Hepatocyte (in vitro differentiated cells): ENCODE measurements around the gene DAGLB. TPM values are rescaled to one million over a fixed set of nuclear protein-coding genes. Genes with fewer than 3 reads are reported as not detected.

Experiments used
- DNase-seq: peaks from one replicate; pipeline ENCODE4 v3.0.0-alpha.2; 2016; ENCODE audit warnings: low spot score
- H2AFZ ChIP-seq: fragments of 200-600 bp; sonication (generic); 2 replicates; pipeline ENCODE4 v1.6.0; 2016; ENCODE audit warnings: antibody characterized with exemption, mild to moderate bottlenecking
- H3K27ac ChIP-seq: fragments of 200-600 bp; sonication (generic); 2 replicates; pipeline ENCODE4 v1.5.1; 2016; ENCODE audit warnings: mild to moderate bottlenecking
- H3K27me3 ChIP-seq: fragments of 200-600 bp; sonication (generic); 2 replicates; pipeline ENCODE4 v1.6.1; 2016
- H3K36me3 ChIP-seq: fragments of 200-600 bp; sonication (generic); replicated peaks from 2 replicates; pipeline ENCODE4 v1.5.1; 2016; ENCODE audit warnings: low read depth; ENCODE audit not compliant: insufficient read depth
- H3K4me1 ChIP-seq: fragments of 200-600 bp; sonication (generic); 2 replicates; pipeline ENCODE4 v1.5.1; 2016; ENCODE audit warnings: mild to moderate bottlenecking, moderate library complexity; ENCODE audit not compliant: insufficient read depth
- H3K4me2 ChIP-seq: fragments of 200-600 bp; sonication (generic); 2 replicates; pipeline ENCODE4 v1.6.0; 2016
- H3K4me3 ChIP-seq: fragments of 200-600 bp; sonication (generic); 2 replicates; pipeline ENCODE4 v1.5.1; 2016; ENCODE audit warnings: mild to moderate bottlenecking
- H3K79me2 ChIP-seq: fragments of 200-600 bp; sonication (generic); 2 replicates; pipeline ENCODE4 v1.6.0; 2017; ENCODE audit warnings: mild to moderate bottlenecking
- H3K9me2 ChIP-seq: fragments of 200-600 bp; sonication (generic); replicated peaks from 2 replicates; pipeline ENCODE4 v1.6.0; 2017; ENCODE audit warnings: mild to moderate bottlenecking; ENCODE audit not compliant: insufficient read depth
- H3K9me3 ChIP-seq: fragments of 200-600 bp; sonication (generic); 2 replicates; pipeline ENCODE4 v1.5.1; 2016; ENCODE audit warnings: low read depth, mild to moderate bottlenecking
- H4K20me1 ChIP-seq: fragments of 200-600 bp; sonication (generic); 2 replicates; pipeline ENCODE4 v1.6.0; 2016; ENCODE audit warnings: mild to moderate bottlenecking; ENCODE audit not compliant: insufficient read depth, poor library complexity, severe bottlenecking
- EZH2 ChIP-seq: fragments of 200-600 bp; sonication (generic); IDR thresholded peaks from 2 replicates; pipeline ENCODE4 v1.6.1; 2016; ENCODE audit warnings: antibody characterized with exemption, mild to moderate bottlenecking, borderline replicate concordance
- EZH2phosphoT487 ChIP-seq: fragments of 200-600 bp; sonication (generic); IDR thresholded peaks from one replicate; pipeline ENCODE4 v1.6.1; 2018; ENCODE audit warnings: antibody characterized with exemption, mild to moderate bottlenecking, low read depth, moderate library complexity; ENCODE audit not compliant: unreplicated experiment, severe bottlenecking
- WGBS: methylation state at CpG from one replicate; pipeline ENCODE4 v1.1.6; 2016; ENCODE audit warnings: low lambda C conversion rate; ENCODE audit errors: missing lambda C conversion rate; 5-methylcytosine and 5-hydroxymethylcytosine counted together
- polyA plus RNA-seq: library from polyadenylated mRNA; unstranded; fragments of >200 nt; fragmentation: Nextera tagmentation; extraction: Ambion mirVana; gene quantifications from 2 replicates; pipeline ENCODE4 v1.2.1, GENCODE V29; 2016
- total RNA-seq: library from RNA; depleted of rRNA; stranded (reverse); fragments of >200 nt; gene quantifications from 2 replicates; pipeline ENCODE4 v1.2.3, GENCODE V29; 2014
- TF ChIP-seq, protein P1 (sequence below): fragments of 200-600 bp; sonication (generic); IDR thresholded peaks from 2 replicates; pipeline ENCODE4 v1.5.1; 2016; ENCODE audit warnings: antibody characterized with exemption, mild to moderate bottlenecking; ENCODE audit not compliant: poor library complexity

DAGLB gene
- total and polyA plus RNA-seq, 2 experiments from 2014 or later = 17.5 to 22.2 TPM

GRCh38 chr7:6376820-6377219 lies 70.9 kb downstream of the DAGLB start:
- Histone ChIP-seq H2AFZ (no peak overlapping the region), H3K36me3 (no peaks in the 10 kb centered on the region), H3K9me2 (no peaks in the 10 kb centered on the region), H3K27me3 (no peaks in the 10 kb centered on the region), H3K27ac (no peak overlapping the region), H3K4me1 (peaks cover 14% of the 10 kb centered on the region), H4K20me1 (peaks cover 70% of the 10 kb centered on the region), H3K9me3 (no peaks in the 10 kb centered on the region), H3K4me3 (no peak overlapping the region), H3K79me2 (peaks cover 71% of the 10 kb centered on the region), H3K4me2 (peak overlapping the region; percentile 86)
- DNase-seq = peak; percentile 45
- TF ChIP-seq EZH2 (no peak), EZH2phosphoT487 (no peak)
- TF ChIP-seq, protein P1, sequence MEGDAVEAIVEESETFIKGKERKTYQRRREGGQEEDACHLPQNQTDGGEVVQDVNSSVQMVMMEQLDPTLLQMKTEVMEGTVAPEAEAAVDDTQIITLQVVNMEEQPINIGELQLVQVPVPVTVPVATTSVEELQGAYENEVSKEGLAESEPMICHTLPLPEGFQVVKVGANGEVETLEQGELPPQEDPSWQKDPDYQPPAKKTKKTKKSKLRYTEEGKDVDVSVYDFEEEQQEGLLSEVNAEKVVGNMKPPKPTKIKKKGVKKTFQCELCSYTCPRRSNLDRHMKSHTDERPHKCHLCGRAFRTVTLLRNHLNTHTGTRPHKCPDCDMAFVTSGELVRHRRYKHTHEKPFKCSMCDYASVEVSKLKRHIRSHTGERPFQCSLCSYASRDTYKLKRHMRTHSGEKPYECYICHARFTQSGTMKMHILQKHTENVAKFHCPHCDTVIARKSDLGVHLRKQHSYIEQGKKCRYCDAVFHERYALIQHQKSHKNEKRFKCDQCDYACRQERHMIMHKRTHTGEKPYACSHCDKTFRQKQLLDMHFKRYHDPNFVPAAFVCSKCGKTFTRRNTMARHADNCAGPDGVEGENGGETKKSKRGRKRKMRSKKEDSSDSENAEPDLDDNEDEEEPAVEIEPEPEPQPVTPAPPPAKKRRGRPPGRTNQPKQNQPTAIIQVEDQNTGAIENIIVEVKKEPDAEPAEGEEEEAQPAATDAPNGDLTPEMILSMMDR = no peak
- 56% methylated on average over 7 of the region's 7 CpGs for WGBS

GRCh38 chr7:6375348-6376101 lies 72.2 kb downstream of the DAGLB start:
- H4K20me1 ChIP-seq = peaks cover 57% of the 10 kb centered on the region
- peak overlapping the region; percentile 99 for H3K27ac ChIP-seq
- H3K4me3 ChIP-seq = peak overlapping the region; percentile 79
- H3K27me3 ChIP-seq = no peaks in the 10 kb centered on the region
- WGBS = 5% methylated on average over 23 of the region's 23 CpGs
- H3K4me2 ChIP-seq = peak overlapping the region; percentile 86
- no peak overlapping the region for H2AFZ ChIP-seq
- DNase-seq = peak; percentile 32
- no peaks in the 10 kb centered on the region for H3K9me2 ChIP-seq
- H3K4me1 ChIP-seq = peaks cover 14% of the 10 kb centered on the region
- no peaks in the 10 kb centered on the region for H3K36me3 ChIP-seq
- peaks cover 58% of the 10 kb centered on the region for H3K79me2 ChIP-seq
- TF ChIP-seq, protein P1 = no peak
- TF ChIP-seq EZH2 = no peak
- no peak for TF ChIP-seq EZH2phosphoT487
- H3K9me3 ChIP-seq = no peaks in the 10 kb centered on the region

DNA sequence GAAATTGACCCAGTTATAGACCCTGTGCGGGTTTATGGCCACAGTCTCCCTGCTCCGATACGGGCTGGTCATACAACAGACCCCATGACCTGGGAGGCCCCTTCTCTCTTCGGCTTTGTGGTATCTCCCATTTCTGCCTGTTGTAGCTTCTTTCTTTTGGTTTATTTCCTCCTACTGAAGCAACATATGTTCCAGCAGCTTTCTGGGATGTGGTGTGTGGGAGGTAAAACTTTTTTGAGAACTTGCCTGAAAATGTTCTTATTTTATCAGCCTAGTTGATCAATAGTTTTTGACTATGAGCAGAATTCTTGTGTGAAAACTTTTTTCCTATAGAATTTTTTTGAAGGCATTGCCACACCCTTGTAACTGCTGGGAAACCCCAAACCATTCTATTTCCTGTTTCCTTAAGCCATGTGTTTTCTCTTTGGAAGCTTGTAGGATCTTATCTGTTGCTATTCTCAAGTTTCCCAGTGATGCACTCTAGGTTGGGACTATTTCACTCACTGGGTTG lies 80.0 kb downstream of the DAGLB start:
- Histone ChIP-seq H3K79me2 (no peaks in the 10 kb centered on the region), H3K36me3 (no peaks in the 10 kb centered on the region), H3K4me2 (no peak overlapping the region), H3K9me3 (no peaks in the 10 kb centered on the region), H2AFZ (no peak overlapping the region), H4K20me1 (no peaks in the 10 kb centered on the region), H3K27ac (peak overlapping the region; percentile 71), H3K27me3 (no peaks in the 10 kb centered on the region), H3K4me3 (no peak overlapping the region), H3K4me1 (no peaks in the 10 kb centered on the region), H3K9me2 (no peaks in the 10 kb centered on the region)
- DNase-seq = peak; percentile 53
- TF ChIP-seq EZH2 (no peak), EZH2phosphoT487 (no peak)
- TF ChIP-seq, protein P1 = no peak
- 77% methylated on average over 4 of the region's 4 CpGs for WGBS
